KOPT-K1 (cell line): Measurements from ENCODE around the gene MACO1.
"Not testable (repeated sequence)": the region's sequence is repeated elsewhere in the genome, so short reads cannot be mapped to it uniquely, and the experiment has no call there.

ENCODE experiments used
- H3K27ac ChIP-seq: fragments of 200-600 bp; sonication (generic); 2 replicates; pipeline ENCODE4 v1.5.1; 2016; ENCODE audit warnings: antibody characterized with exemption, mild to moderate bottlenecking, low read depth, low read length; ENCODE audit not compliant: poor library complexity, severe bottlenecking
- H3K36me3 ChIP-seq: fragments of 200-600 bp; sonication (generic); 2 replicates; pipeline ENCODE4 v1.5.1; 2017; ENCODE audit warnings: antibody characterized with exemption, mild to moderate bottlenecking, low read length, moderate library complexity; ENCODE audit not compliant: insufficient read depth
- H3K9me3 ChIP-seq: fragments of 200-600 bp; sonication (generic); 2 replicates; pipeline ENCODE4 v1.5.1; 2017; ENCODE audit warnings: antibody characterized with exemption, low read length, mild to moderate bottlenecking; ENCODE audit not compliant: insufficient read depth, poor library complexity, severe bottlenecking

MACO1 gene

GRCh38 chr1:25506566-25507463, 76.1 kb downstream of the MACO1 start:
- H3K9me3 ChIP-seq, H3K36me3 ChIP-seq, H3K27ac ChIP-seq: not testable (repeated sequence)

- no peaks in the 10 kb centered on the region for H3K9me3 ChIP-seq
- H3K36me3 ChIP-seq, result no peaks in the 10 kb centered on the region
- no peak overlapping the region for H3K27ac ChIP-seq
These were observed 83.0 kb downstream of the MACO1 start for GRCh38 chr1:25513666-25514065.

- H3K9me3 ChIP-seq, result no peaks in the 10 kb centered on the region
- no peaks in the 10 kb centered on the region for H3K36me3 ChIP-seq
- H3K27ac ChIP-seq, result no peak overlapping the region
These were observed 84.3 kb downstream of the MACO1 start for GRCh38 chr1:25515033-25515432.

- H3K36me3 ChIP-seq, result no peaks in the 10 kb centered on the region
- H3K27ac ChIP-seq, result no peak overlapping the region
- H3K9me3 ChIP-seq, result no peaks in the 10 kb centered on the region
These were observed 86.0 kb downstream of the MACO1 start for GRCh38 chr1:25516686-25517085.

GRCh38 chr1:25517476-25518394, 87.0 kb downstream of the MACO1 start:
- Histone ChIP-seq H3K27ac (no peak overlapping the region), H3K9me3 (no peaks in the 10 kb centered on the region), H3K36me3 (no peaks in the 10 kb centered on the region)

- no peak overlapping the region for H3K27ac ChIP-seq
- no peaks in the 10 kb centered on the region for H3K36me3 ChIP-seq
- no peaks in the 10 kb centered on the region for H3K9me3 ChIP-seq
These were observed 88.9 kb downstream of the MACO1 start for GRCh38 chr1:25519624-25520023.

- Histone ChIP-seq H3K36me3 (no peaks in the 10 kb centered on the region), H3K9me3 (no peaks in the 10 kb centered on the region), H3K27ac (no peak overlapping the region)
These were observed 89.9 kb downstream of the MACO1 start for GRCh38 chr1:25520446-25521061.

- no peak overlapping the region for H3K27ac ChIP-seq
These were observed 91.4 kb downstream of the MACO1 start for GRCh38 chr1:25522031-25522655.

GRCh38 chr1:25523542-25523941, 92.8 kb downstream of the MACO1 start:
- Histone ChIP-seq H3K36me3 (no peaks in the 10 kb centered on the region), H3K9me3 (no peaks in the 10 kb centered on the region), H3K27ac (no peak overlapping the region)

More at GRCh38 chr1:25522031-25522655, 91.4 kb downstream of the MACO1 start:
- H3K36me3 ChIP-seq, result no peaks in the 10 kb centered on the region
- H3K9me3 ChIP-seq, result no peaks in the 10 kb centered on the region

GRCh38 chr1:25524568-25525360, 94.1 kb downstream of the MACO1 start:
- H3K27ac ChIP-seq, result no peak overlapping the region
- no peaks in the 10 kb centered on the region for H3K36me3 ChIP-seq
- no peaks in the 10 kb centered on the region for H3K9me3 ChIP-seq

GRCh38 chr1:25525361-25525688, 94.6 kb downstream of the MACO1 start:
- Histone ChIP-seq H3K27ac (no peak overlapping the region), H3K9me3 (no peaks in the 10 kb centered on the region), H3K36me3 (no peaks in the 10 kb centered on the region)

GRCh38 chr1:25526753-25527152, 96.1 kb downstream of the MACO1 start:
- no peaks in the 10 kb centered on the region for H3K36me3 ChIP-seq
- H3K27ac ChIP-seq, result no peak overlapping the region
- H3K9me3 ChIP-seq, result no peaks in the 10 kb centered on the region

- Histone ChIP-seq H3K36me3 (no peaks in the 10 kb centered on the region), H3K9me3 (no peaks in the 10 kb centered on the region), H3K27ac (no peak overlapping the region)
These were observed 96.6 kb downstream of the MACO1 start for GRCh38 chr1:25527226-25527846.
